ENCODE data around the gene BOD1L1.
A peak's percentile ranks its signal among the peaks of the same experiment; 100 is the strongest.
"Not testable (repeated sequence)": the region's sequence is repeated elsewhere in the genome, so short reads cannot be mapped to it uniquely, and the experiment has no call there.

BOD1L1 gene

GRCh38 chr4:13567125-13567524, 60.4 kb downstream of the BOD1L1 start:
- no peak overlapping the region for H3K4me3 ChIP-seq

GRCh38 chr4:13562876-13563275, 64.6 kb downstream of the BOD1L1 start:
- Histone ChIP-seq H3K27ac (no peak overlapping the region), H3K4me3 (no peak overlapping the region)

More at GRCh38 chr4:13567125-13567524, 60.4 kb downstream of the BOD1L1 start:
- no peak overlapping the region for H3K27ac ChIP-seq

GRCh38 chr4:13561673-13562072, 65.9 kb downstream of the BOD1L1 start:
- no peak overlapping the region for H3K4me3 ChIP-seq
- H3K27ac ChIP-seq, result no peak overlapping the region

GRCh38 chr4:13560111-13560510, 67.4 kb downstream of the BOD1L1 start:
- not testable (repeated sequence) for H3K4me3 ChIP-seq, H3K27ac ChIP-seq

- Histone ChIP-seq H3K27ac (no peak overlapping the region), H3K4me3 (no peak overlapping the region)
Measured at GRCh38 chr4:13559413-13559812, 68.1 kb downstream of the BOD1L1 start.

GRCh38 chr4:13558881-13559280, 68.6 kb downstream of the BOD1L1 start:
- H3K4me3 ChIP-seq, result no peak overlapping the region
- H3K27ac ChIP-seq, result no peak overlapping the region

- no peak overlapping the region for H3K4me3 ChIP-seq
- H3K27ac ChIP-seq, result no peak overlapping the region
Measured at GRCh38 chr4:13555325-13555724, 72.2 kb downstream of the BOD1L1 start.

- H3K4me3 ChIP-seq, result no peak overlapping the region
- H3K27ac ChIP-seq, result no peak overlapping the region
Measured at GRCh38 chr4:13553081-13553480, 74.4 kb downstream of the BOD1L1 start.

GRCh38 chr4:13548984-13549546, 78.5 kb downstream of the BOD1L1 start:
- no peak overlapping the region for H3K27ac ChIP-seq
- H3K4me3 ChIP-seq, result peak overlapping the region in 2 of 7 experiments; percentile 17 to 26

GRCh38 chr4:13548059-13548983, 79.2 kb downstream of the BOD1L1 start:
- H3K4me3 ChIP-seq, result peak overlapping the region in 5 of 7 experiments; percentile 23 to 47 (median 34)
- H3K27ac ChIP-seq, result peak overlapping the region in 1 of 21 experiments; percentile 55

GRCh38 chr4:13547485-13548041, 80.0 kb downstream of the BOD1L1 start:
- peak overlapping the region; percentile 21 to 47 (median 33) for H3K4me3 ChIP-seq
- peak overlapping the region in 1 of 21 experiments; percentile 55 for H3K27ac ChIP-seq

- peak overlapping the region in 1 of 21 experiments; percentile 55 for H3K27ac ChIP-seq
- H3K4me3 ChIP-seq, result peak overlapping the region; percentile 21 to 47 (median 33)
Measured at GRCh38 chr4:13546941-13547484, 80.5 kb downstream of the BOD1L1 start.

GRCh38 chr4:13546142-13546940, 81.2 kb downstream of the BOD1L1 start:
- Histone ChIP-seq H3K4me3 (peak overlapping the region in 1 of 7 experiments; percentile 47), H3K27ac (no peak overlapping the region)

GRCh38 chr4:13545394-13545808, 82.1 kb downstream of the BOD1L1 start:
- Histone ChIP-seq H3K4me3 (peak overlapping the region in 1 of 7 experiments; percentile 60), H3K27ac (no peak overlapping the region)

- H3K27ac ChIP-seq, result peak overlapping the region in 3 of 21 experiments; percentile 18 to 37 (median 23)
Measured at GRCh38 chr4:13544606-13545393, 82.7 kb downstream of the BOD1L1 start.

GRCh38 chr4:13543839-13544605, 83.5 kb downstream of the BOD1L1 start, which contains the start of gene NKX3-2:
TSS of gene NKX3-2 (minus strand) at chr4:13544508. CDS start at chr4:13544414, 94 bp downstream.
- H3K27ac ChIP-seq, result peak within 1 kb of the TSS in 3 of 21 experiments; percentile 18 to 37 (median 23)
- peak within 1 kb of the TSS; percentile 40 to 60 (median 43) for H3K4me3 ChIP-seq

More at GRCh38 chr4:13544606-13545393, 82.7 kb downstream of the BOD1L1 start:
- H3K4me3 ChIP-seq, result peak overlapping the region; percentile 40 to 60 (median 43)

- H3K4me3 ChIP-seq, result peak overlapping the region in 5 of 7 experiments; percentile 40 to 60 (median 43)
- H3K27ac ChIP-seq, result no peak overlapping the region
Measured at GRCh38 chr4:13543032-13543838, 84.3 kb downstream of the BOD1L1 start.
